WTC11 (cell line): Measurements from ENCODE around the gene CLCN6. TPM values are rescaled to one million over a fixed set of nuclear protein-coding genes. Genes with fewer than 3 reads are reported as not detected.

Experiments used
- ATAC-seq: fragments of 200-7000 bp; cut with Tn5 transposase; 2 replicates; pipeline ENCODE4 v1.10.0; 2021; ENCODE audit warnings: mild to moderate bottlenecking, moderate library complexity
- CTCF ChIA-PET: fragments of 300-600 bp; sonication (Branson Sonifier 250); formaldehyde crosslinking; loops from one replicate; lab custom pipeline; 2021; ENCODE audit warnings: antibody characterized with exemption; lab: Charles Lee
- POLR2A ChIA-PET: fragments of 350-600 bp; sonication (Branson Sonifier 250); formaldehyde crosslinking; loops from one replicate; lab custom pipeline; 2021; ENCODE audit warnings: antibody characterized with exemption; lab: Charles Lee
- DNase-seq: peaks from one replicate; pipeline ENCODE4 v3.0.0; 2021; ENCODE audit warnings: low spot score
- H3K27ac Mint-ChIP-seq: 2 replicates; pipeline ENCODE4 v1.8.0; 2021; ENCODE audit warnings: mixed read lengths
- H3K27me3 Mint-ChIP-seq: 2 replicates; pipeline ENCODE4 v1.8.0; 2021; ENCODE audit warnings: low read depth, mild to moderate bottlenecking, moderate library complexity, mixed read lengths
- H3K36me3 Mint-ChIP-seq: 2 replicates; pipeline ENCODE4 v1.8.0; 2021; ENCODE audit warnings: mixed read lengths
- H3K4me1 Mint-ChIP-seq: 2 replicates; pipeline ENCODE4 v1.8.0; 2022; ENCODE audit warnings: mixed read lengths
- H3K4me3 Mint-ChIP-seq: 2 replicates; pipeline ENCODE4 v1.8.0; 2021; ENCODE audit warnings: mild to moderate bottlenecking, moderate library complexity, mixed read lengths
- H3K9me3 Mint-ChIP-seq: 2 replicates; pipeline ENCODE4 v1.8.0; 2021; ENCODE audit warnings: mixed read lengths
- AFF4 ChIP-seq: sonication (generic); formaldehyde crosslinking; IDR thresholded peaks from 2 replicates; pipeline ENCODE4 v1.8.1; 2023; ENCODE audit warnings: mild to moderate bottlenecking, missing genetic modification reagents, borderline replicate concordance
- ATF6 ChIP-seq: sonication (generic); formaldehyde crosslinking; IDR thresholded peaks from 2 replicates; pipeline ENCODE4 v1.8.1; 2023; ENCODE audit warnings: mild to moderate bottlenecking, missing genetic modification reagents
- CBFB ChIP-seq: sonication (generic); formaldehyde crosslinking; IDR thresholded peaks from 2 replicates; pipeline ENCODE4 v1.8.1; 2022; ENCODE audit warnings: mild to moderate bottlenecking, low read depth, missing genetic modification reagents
- CTCF ChIP-seq: fragments of 200-600 bp; IDR thresholded peaks from 2 replicates; pipeline ENCODE4 v1.8.0; 2022; ENCODE audit warnings: antibody characterized with exemption
- E2F5 ChIP-seq: sonication (generic); formaldehyde crosslinking; IDR thresholded peaks from 2 replicates; pipeline ENCODE4 v1.8.1; 2022; ENCODE audit warnings: mild to moderate bottlenecking, moderate library complexity, missing genetic modification reagents
- ESRRA ChIP-seq: sonication (generic); formaldehyde crosslinking; IDR thresholded peaks from 2 replicates; pipeline ENCODE4 v1.8.1; 2022; ENCODE audit warnings: mild to moderate bottlenecking, missing genetic modification reagents, borderline replicate concordance
- ETV6 ChIP-seq: sonication (generic); formaldehyde crosslinking; IDR thresholded peaks from 2 replicates; pipeline ENCODE4 v1.8.1; 2022; ENCODE audit warnings: mild to moderate bottlenecking, missing genetic modification reagents
- HMGA2 ChIP-seq: fragments of 250-450 bp; sonication (Bioruptor Pico); IDR thresholded peaks from 2 replicates; pipeline ENCODE4 v1.4.0; 2021; ENCODE audit warnings: mild to moderate bottlenecking, moderate library complexity
- IRF2 ChIP-seq: sonication (generic); formaldehyde crosslinking; IDR thresholded peaks from 2 replicates; pipeline ENCODE4 v1.8.0; 2022; ENCODE audit warnings: low read depth, missing genetic modification reagents, borderline replicate concordance
- PRDM15 ChIP-seq: sonication (generic); formaldehyde crosslinking; IDR thresholded peaks from 2 replicates; pipeline ENCODE4 v1.8.0; 2022; ENCODE audit warnings: missing genetic modification reagents
- TP53 ChIP-seq: sonication (generic); formaldehyde crosslinking; IDR thresholded peaks from 2 replicates; pipeline ENCODE4 v1.8.1; 2023; ENCODE audit warnings: mild to moderate bottlenecking, missing genetic modification reagents
- USF2 ChIP-seq: sonication (generic); formaldehyde crosslinking; IDR thresholded peaks from 2 replicates; pipeline ENCODE4 v1.8.1; 2023; ENCODE audit warnings: mild to moderate bottlenecking, missing genetic modification reagents, moderate library complexity
- ZNF219 ChIP-seq: sonication (generic); formaldehyde crosslinking; IDR thresholded peaks from 2 replicates; pipeline ENCODE4 v1.8.0; 2023; ENCODE audit warnings: missing genetic modification reagents, mild to moderate bottlenecking, borderline replicate concordance
- ZNF317 ChIP-seq: sonication (generic); formaldehyde crosslinking; IDR thresholded peaks from 2 replicates; pipeline ENCODE4 v1.8.1; 2023; ENCODE audit warnings: low read depth, mild to moderate bottlenecking, moderate library complexity, missing genetic modification reagents, borderline replicate concordance
- ZNF396 ChIP-seq: fragments of 250-450 bp; sonication (Bioruptor Pico); IDR thresholded peaks from 2 replicates; pipeline ENCODE4 v1.8.0; 2021; ENCODE audit warnings: mild to moderate bottlenecking, moderate library complexity, borderline replicate concordance
- ZNF416 ChIP-seq: fragments of 250-450 bp; sonication (Bioruptor Pico); IDR thresholded peaks from 2 replicates; pipeline ENCODE4 v1.9.0; 2021; ENCODE audit warnings: mild to moderate bottlenecking, inconsistent platforms
- ZNF423 ChIP-seq: fragments of 250-450 bp; sonication (Bioruptor Pico); IDR thresholded peaks from 2 replicates; pipeline ENCODE4 v2.1.2; 2022; ENCODE audit warnings: mild to moderate bottlenecking, moderate library complexity
- total RNA-seq: library from RNA; stranded (reverse); gene quantifications from 3 replicates; pipeline ENCODE4 v1.2.3, GENCODE V29; 2021

CLCN6 gene
- total RNA-seq, 1 experiment from 2014 or later = 22.3 TPM

- Mint-ChIP-seq H3K27ac (no peak overlapping the region), H3K27me3 (no peaks in the 10 kb centered on the region), H3K36me3 (no peaks in the 10 kb centered on the region), H3K4me1 (no peaks in the 10 kb centered on the region), H3K9me3 (no peaks in the 10 kb centered on the region), H3K4me3 (no peak overlapping the region)
- ChIA-PET CTCF (interaction anchor here (0.6 to 1.4 kb wide), 13 partner anchors 11 to 161 kb away, joined by 3 to 11 read pairs (median 4); partner anchors contain the start of genes CLCN6, MTHFR, NPPA and NPPB), POLR2A (interaction anchor here (1.4 kb wide), 1 partner anchor 33 kb away, joined by 5 read pairs; no protein-coding TSS in a partner anchor)
- peak; percentile 45 for DNase-seq
- no peak for TF ChIP-seq USF2
- ATAC-seq = peak; percentile 80
Measured at GRCh38 chr1:11875094-11875493, 69.1 kb downstream of the CLCN6 start.

GRCh38 chr1:11877074-11877473 lies 71.1 kb downstream of the CLCN6 start:
- TF ChIP-seq ZNF219 (CRISPR knock-in tag) = no peak
- TF ChIP-seq CTCF = no peak
- no peak for TF ChIP-seq ZNF416
- no peak for TF ChIP-seq ESRRA (CRISPR knock-in tag)
- TF ChIP-seq ETV6 (CRISPR knock-in tag) = no peak
- TF ChIP-seq ZNF423 (CRISPR knock-in tag) = no peak
- no peak for TF ChIP-seq HMGA2 (CRISPR knock-in tag)
- POLR2A ChIA-PET = no interaction called here
- H3K9me3 Mint-ChIP-seq = peaks cover 7% of the 10 kb centered on the region

GRCh38 chr1:11878081-11878890 lies 72.3 kb downstream of the CLCN6 start:
- Mint-ChIP-seq H3K9me3 (peaks cover 11% of the 10 kb centered on the region), H3K36me3 (no peaks in the 10 kb centered on the region), H3K27ac (no peak overlapping the region), H3K4me3 (no peak overlapping the region), H3K4me1 (peaks cover 7% of the 10 kb centered on the region), H3K27me3 (no peaks in the 10 kb centered on the region)
- ChIA-PET CTCF (interaction anchor here (0.9 to 1.2 kb wide), 3 partner anchors 25 to 40 kb away, joined by 3 to 4 read pairs (median 3); no protein-coding TSS in a partner anchor), POLR2A (no interaction called here)
- ATAC-seq (no peak), DNase-seq (no peak)
- TF ChIP-seq ZNF396 (CRISPR knock-in tag) = no peak
- no peak for TF ChIP-seq TP53
- TF ChIP-seq IRF2 = no peak
- no peak for TF ChIP-seq ATF6
- TF ChIP-seq CBFB = no peak
- TF ChIP-seq PRDM15 (CRISPR knock-in tag) = no peak
- no peak for TF ChIP-seq E2F5 (CRISPR knock-in tag)
- no peak for TF ChIP-seq AFF4
- no peak for TF ChIP-seq ZNF317 (CRISPR knock-in tag)

More at GRCh38 chr1:11877074-11877473, 71.1 kb downstream of the CLCN6 start:
- Mint-ChIP-seq H3K4me3 (no peak overlapping the region), H3K36me3 (no peaks in the 10 kb centered on the region), H3K27me3 (no peaks in the 10 kb centered on the region), H3K27ac (no peak overlapping the region), H3K4me1 (no peaks in the 10 kb centered on the region)
- CTCF ChIA-PET = interaction anchor here (0.8 to 1.3 kb wide), 4 partner anchors 24 to 90 kb away, joined by 3 to 5 read pairs (median 4); no protein-coding TSS in a partner anchor
- ATAC-seq = no peak
- no peak for DNase-seq
